HEK293 (cell line): ENCODE results near the gene CD177.
"Not testable (repeated sequence)": the region's sequence is repeated elsewhere in the genome, so short reads cannot be mapped to it uniquely, and the experiment has no call there.

ENCODE experiments used
- CTCF ChIA-PET: fragments of 350-600 bp; formaldehyde crosslinking; extraction: SDS; loops from one replicate; lab custom pipeline; 2021; ENCODE audit warnings: antibody characterized with exemption; lab: Yijun Ruan, JAX
- POLR2A ChIA-PET: fragments of 300-600 bp; formaldehyde crosslinking; extraction: SDS; loops from one replicate; lab custom pipeline; 2020; ENCODE audit warnings: antibody characterized with exemption, inconsistent platforms; lab: Yijun Ruan, JAX
- H3K27ac ChIP-seq: fragments of 200-500 bp; sonication (Bioruptor generic); 2 replicates; pipeline ENCODE4 v1.5.1; 2014; ENCODE audit warnings: low read depth, low read length, control low read depth, inconsistent platforms; ENCODE audit errors: extremely low read depth
- H3K36me3 ChIP-seq, 2 experiments: fragments of 200-500 bp in 1 of 2; sonication (Bioruptor generic) in 1 of 2; 1 replicate in 1 of 2; 2 replicates in 1 of 2; pipeline ENCODE4 v1.5.1; 2014 to 2017; ENCODE audit warnings: inconsistent platforms in 2 of 2, low read length in 2 of 2; ENCODE audit not compliant: control insufficient read depth in 2 of 2, insufficient read depth in 1 of 2
- H3K4me1 ChIP-seq: fragments of 200-500 bp; sonication (Bioruptor generic); 2 replicates; pipeline ENCODE4 v1.5.1; 2014; ENCODE audit warnings: mild to moderate bottlenecking, low read length, inconsistent platforms; ENCODE audit not compliant: control insufficient read depth, insufficient read depth
- H3K4me3 ChIP-seq: 2 replicates; pipeline ENCODE4 v1.5.1; 2011; ENCODE audit warnings: low read depth, mild to moderate bottlenecking, control low read depth, low read length, moderate library complexity
- H3K9me3 ChIP-seq: fragments of 200-500 bp; sonication (Bioruptor generic); 2 replicates; pipeline ENCODE4 v1.5.1; 2014; ENCODE audit warnings: low read depth, low read length, inconsistent platforms; ENCODE audit not compliant: control insufficient read depth, insufficient read depth
- ELK4 ChIP-seq: IDR thresholded peaks from 2 replicates; pipeline ENCODE4 v1.6.1; 2011; ENCODE audit warnings: mild to moderate bottlenecking, low read depth, low read length, borderline replicate concordance
- FEZF1 ChIP-seq: fragments of 450-650 bp; formaldehyde crosslinking; IDR thresholded peaks from 2 replicates; pipeline ENCODE4 v1.5.1; 2016; ENCODE audit warnings: missing biosample characterization, missing genetic modification characterization
- GLIS1 ChIP-seq: fragments of 450-650 bp; formaldehyde crosslinking; IDR thresholded peaks from 2 replicates; pipeline ENCODE4 v1.5.1; 2016; ENCODE audit warnings: missing biosample characterization, missing genetic modification characterization
- HOXC10 ChIP-seq: sonication (generic); formaldehyde crosslinking; IDR thresholded peaks from 2 replicates; pipeline ENCODE4 v1.8.1; 2023; ENCODE audit warnings: mild to moderate bottlenecking, missing genetic modification reagents
- MZF1 ChIP-seq: fragments of 450-650 bp; formaldehyde crosslinking; IDR thresholded peaks from 2 replicates; pipeline ENCODE4 v1.5.1; 2017; ENCODE audit warnings: missing biosample characterization, missing genetic modification characterization, borderline replicate concordance
- PATZ1 ChIP-seq: fragments of 450-650 bp; formaldehyde crosslinking; IDR thresholded peaks from 2 replicates; pipeline ENCODE4 v1.5.1; 2016; ENCODE audit warnings: missing biosample characterization, missing genetic modification characterization
- PRDM1 ChIP-seq: fragments of 450-650 bp; formaldehyde crosslinking; IDR thresholded peaks from 2 replicates; pipeline ENCODE4; 2016; ENCODE audit warnings: missing biosample characterization, missing genetic modification characterization
- ZFP41 ChIP-seq: fragments of 450-650 bp; formaldehyde crosslinking; IDR thresholded peaks from 2 replicates; pipeline ENCODE4 v1.5.1; 2016; ENCODE audit warnings: missing biosample characterization, missing genetic modification characterization, borderline replicate concordance
- ZNF155 ChIP-seq: fragments of 450-650 bp; formaldehyde crosslinking; IDR thresholded peaks from 2 replicates; pipeline ENCODE4 v1.5.1; 2016; ENCODE audit warnings: missing biosample characterization, missing genetic modification characterization
- ZNF404 ChIP-seq: fragments of 450-650 bp; formaldehyde crosslinking; IDR thresholded peaks from 2 replicates; pipeline ENCODE4 v1.5.1; 2017; ENCODE audit warnings: missing biosample characterization, missing genetic modification characterization
- ZNF433 ChIP-seq: fragments of 450-650 bp; formaldehyde crosslinking; IDR thresholded peaks from 2 replicates; pipeline ENCODE4 v1.5.1; 2016; ENCODE audit warnings: missing biosample characterization, missing genetic modification characterization, low read depth
- ZNF560 ChIP-seq: fragments of 450-650 bp; formaldehyde crosslinking; IDR thresholded peaks from 2 replicates; pipeline ENCODE4 v1.5.1; 2017; ENCODE audit warnings: missing biosample characterization, missing genetic modification characterization, borderline replicate concordance
- ZNF626 ChIP-seq: fragments of 450-650 bp; sonication (Bioruptor Pico); formaldehyde crosslinking; IDR thresholded peaks from 2 replicates; pipeline ENCODE4 v1.5.1; 2018; ENCODE audit warnings: missing biosample characterization, missing genetic modification characterization, inconsistent platforms
- ZNF776 ChIP-seq: fragments of 450-650 bp; formaldehyde crosslinking; IDR thresholded peaks from 2 replicates; pipeline ENCODE4 v1.5.0; 2017; ENCODE audit warnings: missing biosample characterization, missing genetic modification characterization, borderline replicate concordance

The CD177 gene

GRCh38 chr19:43318796-43319314 is 34.6 kb upstream of the CD177 start:
- H3K4me3 ChIP-seq = no peak overlapping the region
- peaks cover 3% of the 10 kb centered on the region; the same call in 1 of the 2 replicates for H3K4me1 ChIP-seq
- H3K27ac ChIP-seq = no peak overlapping the region
- POLR2A ChIA-PET = no interaction called here
- no peaks in the 10 kb centered on the region for H3K36me3 ChIP-seq
- TF ChIP-seq PRDM1 (tag by site-specific recombination) (peak; percentile 97), ZFP41 (tag by site-specific recombination) (no peak)
- TF ChIP-seq, all 188 proteins: peak for 1
- CTCF ChIA-PET = interaction anchor here (0.7 to 6.4 kb wide), 19 partner anchors 8 to 526 kb away, joined by 3 to 68 read pairs (median 5); no protein-coding TSS in a partner anchor
- H3K9me3 ChIP-seq = peaks cover 2% of the 10 kb centered on the region; the same call in 1 of the 2 replicates

GRCh38 chr19:43320546-43320945 is 32.9 kb upstream of the CD177 start:
- POLR2A ChIA-PET = no interaction called here
- TF ChIP-seq PATZ1 (tag by site-specific recombination) (no peak), MZF1 (tag by site-specific recombination) (no peak), GLIS1 (tag by site-specific recombination) (no peak), ZNF626 (no peak), HOXC10 (no peak), ZNF776 (tag by site-specific recombination) (no peak), ZNF155 (tag by site-specific recombination) (no peak), ELK4 (no peak), ZNF560 (tag by site-specific recombination) (no peak), FEZF1 (no peak), ZNF433 (tag by site-specific recombination) (no peak), ZNF404 (tag by site-specific recombination) (no peak)
- Histone ChIP-seq H3K4me1 (peaks cover 3% of the 10 kb centered on the region; the same call in 1 of the 2 replicates), H3K4me3 (no peak overlapping the region), H3K27ac (no peak overlapping the region), H3K36me3 (no peaks in the 10 kb centered on the region), H3K9me3 (peaks cover 2% of the 10 kb centered on the region; the same call in 1 of the 2 replicates)
- CTCF ChIA-PET = interaction anchor here (0.6 to 6.4 kb wide), 10 partner anchors 10 to 234 kb away, joined by 3 to 68 read pairs (median 6); no protein-coding TSS in a partner anchor

GRCh38 chr19:43326761-43327160 is 26.7 kb upstream of the CD177 start:
- H3K4me1 ChIP-seq, H3K27ac ChIP-seq, H3K36me3 ChIP-seq, POLR2A ChIA-PET, H3K4me3 ChIP-seq, H3K9me3 ChIP-seq, CTCF ChIA-PET: not testable (repeated sequence)

GRCh38 chr19:43328561-43328960 is 24.9 kb upstream of the CD177 start:
- H3K4me3 ChIP-seq, CTCF ChIA-PET, H3K4me1 ChIP-seq, POLR2A ChIA-PET, H3K27ac ChIP-seq, H3K9me3 ChIP-seq, H3K36me3 ChIP-seq: not testable (repeated sequence)
- TF ChIP-seq PRDM1 (tag by site-specific recombination) = peak; percentile 91

- H3K9me3 ChIP-seq, H3K36me3 ChIP-seq, H3K4me1 ChIP-seq, H3K27ac ChIP-seq, POLR2A ChIA-PET, H3K4me3 ChIP-seq: not testable (repeated sequence)
- CTCF ChIA-PET = interaction anchor here (0.7 kb wide), 1 partner anchor 11 kb away, joined by 4 read pairs; no protein-coding TSS in a partner anchor
Observed at GRCh38 chr19:43329049-43329448, 24.4 kb upstream of the CD177 start.
